GM23248 (cell line): ENCODE results near the gene GABBR1. TPM values are rescaled to one million over a fixed set of nuclear protein-coding genes. Genes with fewer than 3 reads are reported as not detected.

Source experiments
- DNase-seq: peaks from one replicate; pipeline ENCODE4 v3.0.0-alpha.2; 2015
- H2AFZ ChIP-seq: fragments of 200-600 bp; sonication (generic); 2 replicates; pipeline ENCODE4 v1.6.1; 2016; ENCODE audit warnings: antibody characterized with exemption
- H3F3A ChIP-seq: fragments of 200-600 bp; sonication (generic); 2 replicates; pipeline ENCODE4 v1.6.1; 2016; ENCODE audit warnings: mild to moderate bottlenecking, antibody characterized with exemption, mixed run types; ENCODE audit not compliant: insufficient read depth
- H3K27ac ChIP-seq: fragments of 200-600 bp; sonication (generic); 2 replicates; pipeline ENCODE4 v1.5.1; 2016; ENCODE audit warnings: mild to moderate bottlenecking
- H3K27me3 ChIP-seq: fragments of 200-600 bp; sonication (generic); replicated peaks from 2 replicates; pipeline ENCODE4 v1.6.1; 2016; ENCODE audit warnings: mild to moderate bottlenecking; ENCODE audit not compliant: insufficient read depth
- H3K36me3 ChIP-seq: fragments of 200-600 bp; sonication (generic); 2 replicates; pipeline ENCODE4 v1.6.1; 2016; ENCODE audit warnings: low read depth, mild to moderate bottlenecking
- H3K4me1 ChIP-seq: fragments of 200-600 bp; sonication (generic); 2 replicates; pipeline ENCODE4 v1.6.1; 2016; ENCODE audit warnings: mild to moderate bottlenecking; ENCODE audit not compliant: insufficient read depth
- H3K4me2 ChIP-seq: fragments of 200-600 bp; sonication (generic); one replicate; pipeline ENCODE4 v1.6.1; 2016; ENCODE audit warnings: mild to moderate bottlenecking; ENCODE audit not compliant: unreplicated experiment
- H3K4me3 ChIP-seq: fragments of 200-600 bp; sonication (generic); 2 replicates; pipeline ENCODE4 v1.5.1; 2016; ENCODE audit warnings: mild to moderate bottlenecking
- H3K79me2 ChIP-seq: fragments of 200-600 bp; sonication (generic); 2 replicates; pipeline ENCODE4 v1.6.1; 2016; ENCODE audit warnings: mild to moderate bottlenecking; ENCODE audit not compliant: insufficient read depth
- H3K9ac ChIP-seq: fragments of 200-600 bp; sonication (generic); 2 replicates; pipeline ENCODE4 v1.6.1; 2016; ENCODE audit warnings: mild to moderate bottlenecking
- H3K9me2 ChIP-seq: fragments of 200-600 bp; sonication (generic); 2 replicates; pipeline ENCODE4 v1.6.1; 2016; ENCODE audit warnings: mixed run types, mild to moderate bottlenecking, moderate library complexity; ENCODE audit not compliant: insufficient read depth
- H3K9me3 ChIP-seq: fragments of 200-600 bp; sonication (generic); one replicate; pipeline ENCODE4 v1.6.1; 2017; ENCODE audit warnings: low read depth
- H4K20me1 ChIP-seq: fragments of 200-600 bp; sonication (generic); 2 replicates; pipeline ENCODE4 v1.6.0; 2016; ENCODE audit not compliant: insufficient read depth
- EZH2 ChIP-seq: fragments of 200-600 bp; sonication (generic); IDR thresholded peaks from 2 replicates; pipeline ENCODE4 v1.6.1; 2018; ENCODE audit warnings: antibody characterized with exemption, mild to moderate bottlenecking; ENCODE audit not compliant: insufficient read depth, poor library complexity, severe bottlenecking
- EZH2phosphoT487 ChIP-seq: fragments of 200-600 bp; sonication (generic); IDR thresholded peaks from 2 replicates; pipeline ENCODE4 v1.6.1; 2018; ENCODE audit warnings: antibody characterized with exemption, moderate library complexity, mild to moderate bottlenecking, low read depth; ENCODE audit not compliant: insufficient read depth
- WGBS, 2 experiments: methylation state at CpG; one replicate each; pipeline ENCODE4 v1.1.6; 2015 to 2017; ENCODE audit warnings: low lambda C conversion rate in 2 of 2, low coverage in 1 of 2; ENCODE audit errors: missing lambda C conversion rate in 2 of 2; 5-methylcytosine and 5-hydroxymethylcytosine counted together
- in situ Hi-C: fragments of 300-500 bp; cut with MboI; formaldehyde crosslinking; loops from 2 replicates; pipeline ENCODE4 v1.15.0; 2020
- polyA plus RNA-seq: library from polyadenylated mRNA; unstranded; fragments of >200 nt; fragmentation: Nextera tagmentation; extraction: Ambion mirVana; gene quantifications from 2 replicates; pipeline ENCODE4 v1.2.1, GENCODE V29; 2016
- total RNA-seq: library from RNA; depleted of rRNA; stranded (reverse); fragments of >200 nt; shearing (Covaris generic); gene quantifications from 2 replicates; pipeline ENCODE4 v1.2.3, GENCODE V29; 2014

The GABBR1 gene
- total and polyA plus RNA-seq, 2 experiments from 2014 or later = 5.3 to 6.1 TPM

DNA sequence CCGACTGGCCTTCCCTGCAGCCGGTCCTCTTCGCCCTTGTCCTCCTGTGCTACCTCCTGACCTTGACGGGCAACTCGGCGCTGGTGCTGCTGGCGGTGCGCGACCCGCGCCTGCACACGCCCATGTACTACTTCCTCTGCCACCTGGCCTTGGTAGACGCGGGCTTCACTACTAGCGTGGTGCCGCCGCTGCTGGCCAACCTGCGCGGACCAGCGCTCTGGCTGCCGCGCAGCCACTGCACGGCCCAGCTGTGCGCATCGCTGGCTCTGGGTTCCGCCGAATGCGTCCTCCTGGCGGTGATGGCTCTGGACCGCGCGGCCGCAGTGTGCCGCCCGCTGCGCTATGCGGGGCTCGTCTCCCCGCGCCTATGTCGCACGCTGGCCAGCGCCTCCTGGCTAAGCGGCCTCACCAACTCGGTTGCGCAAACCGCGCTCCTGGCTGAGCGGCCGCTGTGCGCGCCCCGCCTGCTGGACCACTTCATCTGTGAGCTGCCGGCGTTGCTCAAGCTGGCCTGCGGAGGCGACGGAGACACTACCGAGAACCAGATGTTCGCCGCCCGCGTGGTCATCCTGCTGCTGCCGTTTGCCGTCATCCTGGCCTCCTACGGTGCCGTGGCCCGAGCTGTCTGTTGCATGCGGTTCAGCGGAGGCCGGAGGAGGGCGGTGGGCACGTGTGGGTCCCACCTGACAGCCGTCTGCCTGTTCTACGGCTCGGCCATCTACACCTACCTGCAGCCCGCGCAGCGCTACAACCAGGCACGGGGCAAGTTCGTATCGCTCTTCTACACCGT lies 79.5 kb downstream of the GABBR1 start:
- H3K9me2 ChIP-seq = no peaks in the 10 kb centered on the region
- H3K4me2 ChIP-seq = peak overlapping the region; percentile 32
- WGBS, 2 experiments = 4 to 5% methylated on average over 63 to 82 of the region's 83 CpGs

DNA sequence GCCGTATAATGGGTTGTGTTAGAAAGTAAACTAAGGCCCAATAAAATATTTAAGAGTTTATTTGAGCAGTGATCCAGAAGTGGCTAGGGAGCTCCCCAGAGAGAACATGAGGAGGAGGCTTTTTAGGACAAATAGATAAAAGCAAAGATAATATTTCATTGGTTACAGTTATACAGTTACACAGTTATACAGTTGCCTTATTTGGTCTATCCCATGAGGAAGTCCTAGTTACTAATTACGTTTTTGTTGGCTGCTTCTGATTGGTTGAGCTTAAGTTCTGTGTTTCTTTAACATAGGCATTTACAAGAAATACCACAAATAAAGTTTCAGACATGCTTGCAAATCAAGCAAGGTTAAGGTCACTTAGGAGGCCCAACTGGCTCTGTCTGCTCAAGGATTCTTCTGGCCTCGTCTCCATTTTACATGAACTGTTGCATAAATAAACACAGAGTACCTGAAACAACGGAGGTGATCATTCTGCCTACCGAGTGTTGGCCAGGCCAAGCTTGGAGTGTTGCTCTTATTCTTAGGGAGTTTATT lies 80.4 kb downstream of the GABBR1 start:
- H3K36me3 ChIP-seq = no peaks in the 10 kb centered on the region
- DNase-seq = peak; percentile 65
- peaks cover 19% of the 10 kb centered on the region for H3K27me3 ChIP-seq
- H3K9me2 ChIP-seq = no peaks in the 10 kb centered on the region
- WGBS, 2 experiments = 27 to 31% methylated on average over 5 of the region's 5 CpGs
- no peaks in the 10 kb centered on the region for H3F3A ChIP-seq
- no peak overlapping the region for H2AFZ ChIP-seq
- H3K79me2 ChIP-seq = no peaks in the 10 kb centered on the region
- H3K4me2 ChIP-seq = no peak overlapping the region
- no peaks in the 10 kb centered on the region for H4K20me1 ChIP-seq
- no peak overlapping the region for H3K27ac ChIP-seq
- H3K9ac ChIP-seq = no peak overlapping the region
- H3K4me1 ChIP-seq = no peaks in the 10 kb centered on the region
- in situ Hi-C loops = no loop called here
- no peak overlapping the region for H3K4me3 ChIP-seq
- no peaks in the 10 kb centered on the region for H3K9me3 ChIP-seq
- TF ChIP-seq EZH2phosphoT487 (no peak), EZH2 (peak; percentile 31)

More for the DNA sequence above, 79.5 kb downstream of the GABBR1 start:
- H4K20me1 ChIP-seq = no peaks in the 10 kb centered on the region
- no peak for TF ChIP-seq EZH2
- TF ChIP-seq EZH2phosphoT487 = no peak
- in situ Hi-C loops = no loop called here
- peak; percentile 87 for DNase-seq
- H3K27me3 ChIP-seq = peaks cover 19% of the 10 kb centered on the region
- no peak overlapping the region for H3K9ac ChIP-seq
- no peaks in the 10 kb centered on the region for H3K9me3 ChIP-seq
- no peaks in the 10 kb centered on the region for H3K36me3 ChIP-seq
- H3K4me3 ChIP-seq = peak overlapping the region; percentile 50
- H3F3A ChIP-seq = no peaks in the 10 kb centered on the region
- no peak overlapping the region for H3K27ac ChIP-seq
- no peaks in the 10 kb centered on the region for H3K4me1 ChIP-seq
- no peak overlapping the region for H2AFZ ChIP-seq
- no peaks in the 10 kb centered on the region for H3K79me2 ChIP-seq

DNA sequence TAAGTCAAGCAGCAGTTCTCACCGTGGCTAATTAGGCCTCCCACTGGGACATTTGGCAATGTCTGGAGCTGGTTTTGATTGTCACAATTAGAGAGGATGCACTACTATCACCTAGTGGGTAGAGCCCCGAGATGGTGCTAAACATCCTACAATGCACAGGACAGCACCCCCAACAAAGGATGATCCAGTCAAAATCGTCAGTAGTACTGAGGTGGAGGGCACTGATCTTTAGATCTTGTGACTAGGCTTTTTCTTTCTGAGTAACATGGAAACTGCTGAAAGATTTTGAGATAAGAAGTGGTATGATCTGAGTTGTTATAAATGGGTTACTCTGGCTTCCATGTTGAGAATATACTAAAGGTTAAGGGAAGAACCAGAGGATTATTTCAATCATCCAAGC lies 85.4 kb downstream of the GABBR1 start:
- Histone ChIP-seq H3K4me2 (no peak overlapping the region), H3K9me3 (no peaks in the 10 kb centered on the region), H3K9ac (no peak overlapping the region), H3K4me3 (no peak overlapping the region), H3K4me1 (no peaks in the 10 kb centered on the region), H3K27me3 (no peaks in the 10 kb centered on the region), H3K9me2 (no peaks in the 10 kb centered on the region), H3K36me3 (no peaks in the 10 kb centered on the region), H2AFZ (no peak overlapping the region), H3F3A (no peaks in the 10 kb centered on the region), H3K79me2 (no peaks in the 10 kb centered on the region), H4K20me1 (no peaks in the 10 kb centered on the region), H3K27ac (no peak overlapping the region)
- no peak for DNase-seq
- TF ChIP-seq EZH2phosphoT487 = no peak
- no peak for TF ChIP-seq EZH2
- in situ Hi-C loops = no loop called here
- WGBS, 2 experiments = 2% methylated on average over 3 of the region's 3 CpGs

DNA sequence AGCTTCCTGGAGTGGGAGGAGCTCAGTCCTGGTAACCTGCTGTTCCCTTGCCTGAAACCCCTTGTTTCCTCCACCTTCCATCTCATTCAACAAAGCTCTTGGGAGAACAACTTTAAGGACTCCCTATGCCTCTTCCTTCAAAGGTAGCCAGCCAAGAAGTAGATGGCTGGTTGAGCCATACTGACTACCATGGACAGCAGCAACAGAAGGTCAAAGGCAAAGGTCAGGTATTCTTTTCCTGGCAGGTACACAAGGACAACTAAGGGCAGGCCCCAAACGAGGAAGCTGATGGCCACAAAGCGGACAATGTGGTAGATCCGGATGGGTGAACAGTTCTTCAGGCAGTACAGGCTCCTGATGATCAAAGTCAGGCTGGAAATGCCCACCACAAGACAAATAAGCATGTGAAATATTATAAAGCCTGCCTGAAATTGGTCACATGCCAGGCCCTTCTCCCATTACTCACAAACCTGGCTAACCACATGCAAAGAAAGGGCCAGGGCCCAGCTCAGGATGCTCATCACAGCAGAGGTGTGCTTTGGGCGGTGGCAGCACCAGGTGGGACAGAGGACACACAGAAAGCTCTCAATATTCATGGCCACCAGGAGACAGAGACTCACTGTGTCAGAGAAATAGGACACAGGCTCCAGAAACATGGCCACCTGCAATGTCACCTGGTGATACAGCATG lies 95.1 kb downstream of the GABBR1 start:
- Histone ChIP-seq H3K4me1 (no peaks in the 10 kb centered on the region), H3K9me3 (no peaks in the 10 kb centered on the region), H3K79me2 (no peaks in the 10 kb centered on the region), H3K27ac (no peak overlapping the region), H3K4me3 (no peak overlapping the region), H2AFZ (no peak overlapping the region), H3K9ac (no peak overlapping the region), H3K27me3 (no peaks in the 10 kb centered on the region), H4K20me1 (no peaks in the 10 kb centered on the region), H3K9me2 (no peaks in the 10 kb centered on the region), H3K36me3 (no peaks in the 10 kb centered on the region), H3K4me2 (no peak overlapping the region), H3F3A (no peaks in the 10 kb centered on the region)
- in situ Hi-C loops = no loop called here
- WGBS, 2 experiments = 18 to 24% methylated on average over 4 of the region's 4 CpGs
- DNase-seq = no peak
- TF ChIP-seq EZH2 (no peak), EZH2phosphoT487 (no peak)
